Measurements from ENCODE around the gene ADAMTSL1. TPM values are rescaled to one million over a fixed set of nuclear protein-coding genes. Genes with fewer than 3 reads are reported as not detected.

ADAMTSL1 gene
- total RNA-seq, 1 experiment from 2014 or later = 0.94 TPM

GRCh38 chr9:18825656-18826170 is 351.8 kb downstream of the ADAMTSL1 start (continued):
- TF ChIP-seq USF1 (CRISPR knock-in tag; IDR thresholded peaks at IDR 0.05) = no peak
- no peak for TF ChIP-seq STAT6 (CRISPR knock-in tag; conservative IDR thresholded peaks at IDR 0.05; ENCODE audit: low read depth)
- no peak for TF ChIP-seq ZNF423 (CRISPR knock-in tag; IDR thresholded peaks at IDR 0.05)
- TF ChIP-seq ZNF416 (CRISPR knock-in tag; IDR thresholded peaks at IDR 0.05) = no peak
- no peak for TF ChIP-seq HMGA2 (CRISPR knock-in tag; IDR thresholded peaks at IDR 0.05)
- TF ChIP-seq PREB (CRISPR knock-in tag; IDR thresholded peaks at IDR 0.05; ENCODE audit: borderline replicate concordance) = no peak
- TF ChIP-seq PRDM15 (CRISPR knock-in tag; IDR thresholded peaks at IDR 0.05) = no peak
- TF ChIP-seq ZSCAN18 (CRISPR knock-in tag; IDR thresholded peaks at IDR 0.05) = no peak

GRCh38 chr9:18826248-18826647 is 352.3 kb downstream of the ADAMTSL1 start:
- CTCF ChIA-PET = interaction anchor here (0.6 to 0.8 kb wide), 5 partner anchors 51 to 1108 kb away, joined by 3 to 5 read pairs (median 3); no protein-coding TSS in a partner anchor
- ATAC-seq = no peak
- DNase-seq (ENCODE audit: low spot score) = no peak
- no peak for TF ChIP-seq ELF4 (CRISPR knock-in tag; IDR thresholded peaks at IDR 0.05; ENCODE audit: low read depth)
- no peak for TF ChIP-seq AR (CRISPR knock-in tag; IDR thresholded peaks at IDR 0.05)
- TF ChIP-seq ERG (CRISPR knock-in tag; IDR thresholded peaks at IDR 0.05) = no peak
- no peak for TF ChIP-seq ZNF317 (CRISPR knock-in tag; IDR thresholded peaks at IDR 0.05; ENCODE audit: borderline replicate concordance, low read depth)
- no peak for TF ChIP-seq MXD4 (CRISPR knock-in tag; IDR thresholded peaks at IDR 0.05; ENCODE audit: borderline replicate concordance)
- TF ChIP-seq MAX (CRISPR knock-in tag; IDR thresholded peaks at IDR 0.05) = no peak
- TF ChIP-seq NFE2L1 (CRISPR knock-in tag; IDR thresholded peaks at IDR 0.05) = no peak
- TF ChIP-seq JUN (CRISPR knock-in tag; IDR thresholded peaks at IDR 0.05) = no peak
- TF ChIP-seq NFYB (CRISPR knock-in tag; conservative IDR thresholded peaks at IDR 0.05; ENCODE audit: low read depth) = no peak
- no peak for TF ChIP-seq ZNF138 (CRISPR knock-in tag; conservative IDR thresholded peaks at IDR 0.05)
- TF ChIP-seq CBFB (CRISPR knock-in tag; IDR thresholded peaks at IDR 0.05; ENCODE audit: low read depth) = no peak
- TF ChIP-seq PRRX2 (CRISPR knock-in tag; IDR thresholded peaks at IDR 0.05) = no peak
- no peak for TF ChIP-seq SP1 (CRISPR knock-in tag; conservative IDR thresholded peaks at IDR 0.05)
- no peak for TF ChIP-seq IRF2 (CRISPR knock-in tag; IDR thresholded peaks at IDR 0.05; ENCODE audit: borderline replicate concordance, low read depth)

More at GRCh38 chr9:18826248-18826647, 352.3 kb downstream of the ADAMTSL1 start:
- Mint-ChIP-seq H3K27me3 (ENCODE audit: low read depth) (no peaks in the 10 kb centered on the region; the same call in 1 of the 2 replicates), H3K4me3 (no peak overlapping the region), H3K36me3 (no peaks in the 10 kb centered on the region), H3K27ac (no peak overlapping the region), H3K9me3 (no peaks in the 10 kb centered on the region), H3K4me1 (peaks cover 32% of the 10 kb centered on the region)
- POLR2A ChIA-PET = interaction anchor here (0.6 kb wide), 1 partner anchor 1292 kb away, joined by 3 read pairs; no protein-coding TSS in a partner anchor
